Heart left ventricle (tissue), 16 donors: ENCODE measurements around the gene AP1S2. TPM values are rescaled to one million over a fixed set of nuclear protein-coding genes. Genes with fewer than 3 reads are reported as not detected.

Experiments used
- ATAC-seq, 4 donors: fragments of 200-7000 bp; cut with Tn5 transposase; one replicate each; pipeline ENCODE4 v1.9.1; 2020 to 2022; ENCODE audit warnings: moderate library complexity in 4 of 4, mild to moderate bottlenecking in 3 of 4, moderate number of reproducible peaks in 1 of 4
- DNase-seq, 5 donors: peaks; one replicate each; pipeline ENCODE4 v3.0.0-alpha.2; 2020
- H3K27ac ChIP-seq, 12 donors: fragments of 200-600 bp; sonication (generic) in 4 of 12; one replicate each; pipeline versions ENCODE4 v1.5.0 to v1.8.0; 2016 to 2022; ENCODE audit warnings: mild to moderate bottlenecking in 2 of 12
- H3K27me3 ChIP-seq, 9 donors: fragments of 200-600 bp; sonication (generic) in 2 of 9; one replicate each; pipeline versions ENCODE4 v1.5.1 to v1.8.0; 2016 to 2022; ENCODE audit warnings: mild to moderate bottlenecking in 3 of 9
- H3K36me3 ChIP-seq, 9 donors: fragments of 200-600 bp; sonication (generic) in 2 of 9; one replicate each; pipeline versions ENCODE4 v1.5.0 to v1.8.0; 2018 to 2022; ENCODE audit warnings: mild to moderate bottlenecking in 2 of 9
- H3K4me1 ChIP-seq, 12 donors: fragments of 200-600 bp; sonication (generic) in 4 of 12; one replicate each; pipeline versions ENCODE4 v1.5.0 to v1.8.0; 2016 to 2022; ENCODE audit warnings: mild to moderate bottlenecking in 3 of 12
- H3K4me3 ChIP-seq, 12 donors: fragments of 200-600 bp; sonication (generic) in 4 of 12; one replicate each; pipeline versions ENCODE4 v1.5.0 to v1.8.0; 2017 to 2022; ENCODE audit warnings: mild to moderate bottlenecking in 9 of 12, moderate library complexity in 4 of 12
- H3K9me3 ChIP-seq, 12 donors: fragments of 200-600 bp; sonication (generic) in 4 of 12; one replicate each; pipeline versions ENCODE4 v1.5.0 to v1.8.0; 2016 to 2022; ENCODE audit warnings: mild to moderate bottlenecking in 1 of 12
- CTCF ChIP-seq, 12 donors: fragments of 200-600 bp; sonication (generic) in 4 of 12; IDR thresholded peaks; one replicate each; pipeline versions ENCODE4 v1.5.0 to v1.8.0; 2018 to 2022; ENCODE audit warnings: antibody characterized with exemption in 12 of 12, mild to moderate bottlenecking in 5 of 12
- POLR2A ChIP-seq, 2 donors: fragments of 450-650 bp; IDR thresholded peaks; one replicate each; pipeline ENCODE4 v1.6.1; 2017; ENCODE audit warnings: antibody characterized with exemption in 2 of 2, mild to moderate bottlenecking in 2 of 2, moderate library complexity in 2 of 2
- WGBS, 4 donors: extraction: QIAGEN DNeasy Blood & Tissue Kit in 2 of 4; methylation state at CpG; one replicate each; pipeline versions ENCODE4 v1.1.5 to v1.1.7; 2013 to 2018; 5-methylcytosine and 5-hydroxymethylcytosine counted together
- intact Hi-C, 10 donors: fragments of 100-400 bp; cut with DNase I; formaldehyde crosslinking; loops; one replicate each; pipeline versions ENCODE4 v1.11.1 to v1.14.2; 2022
- polyA plus RNA-seq, 2 donors: library from polyadenylated mRNA; stranded (reverse); fragments of 200-250 nt; gene quantifications; one replicate each; pipeline ENCODE4 v1.2.3, GENCODE V29; 2013
- total RNA-seq, 9 donors: library from RNA; depleted of rRNA in 2 of 9; stranded (reverse); fragments of >200 nt in 2 of 9; fragmentation: NEBNext Ultra II Directional in 3 of 9; extraction: Animal tissue kit (Norgen Biotek cat#: 25700) in 3 of 9; gene quantifications; one replicate each; pipeline versions ENCODE4 v1.1.0 to v1.2.4, GENCODE V29; 2016 to 2023
- donor health status: ischemic (EF 13 %, LVEDD 7.1; RV severe dilation, severe dysfunction).
- donor health status: healthy with polysubstance abuse.
- donor health status: DM: no; HTN: yes; CAD: no.
- donor health status: DM: no; HTN: no; CAD: no.
- donor health status: ischemic (EF 25% LVEDD 6.9; RV normal size, moderate dysfunction).
- donor health status: ischemic (EF 25% LVEDD 5.7; RV mildly dilated, moderate dysfunction).
- donor health status: healthy.
- donor health status: DM: yes; HTN: yes; CAD: no.
- donor health status: ischemic (EF 35%, LVEDD 5.7; RV mildly dilated, moderate dysfunction).
- donor health status: nonischemic (EF 11% LVEDD 7.7; RV severe dilation, severe dysfunction).
- donor health status: DM: yes; HTN: yes; CAD: no.
- donor health status: PGD.
- donor health status: ischemic (EF 29% LVEDD 5.4; RV normal size, mild dysfunction).
- donor health status: nonischemic (EF 23%, LVEDD 6.1; RV moderate dilation, normal function).

The AP1S2 gene
- total and polyA plus RNA-seq, 11 donors: 67.4 to 267 (median 136) TPM

- 60 to 92% (median 82%) methylated on average over 4 of the region's 4 CpGs for whole genome bisulfite sequencing, 4 donors
- no peak for TF ChIP-seq POLR2A (IDR thresholded peaks at IDR 0.05)
- TF ChIP-seq CTCF (IDR thresholded peaks at IDR 0.05): no peak
- peaks cover 0 to 78% (median 20%) of the 10 kb centered on the region in 9 donors for H3K36me3 ChIP-seq
Measured at GRCh38 chrX:15797707-15798106, 56.9 kb downstream of the AP1S2 start.

GRCh38 chrX:15790769-15791290 is 63.8 kb downstream of the AP1S2 start:
- ATAC-seq (peak in 2 of 4 donors; percentile 34 to 35), DNase-seq (no peak)
- Histone ChIP-seq H3K27me3 (no peaks in the 10 kb centered on the region), H3K4me1 (peaks cover 0 to 45% (median 4%) of the 10 kb centered on the region in 12 donors), H3K36me3 (peaks cover 0 to 31% (median 5%) of the 10 kb centered on the region in 9 donors), H3K9me3 (no peaks in the 10 kb centered on the region), H3K4me3 (peak overlapping the region; percentile 62 to 96 (median 75)), H3K27ac (peak overlapping the region; percentile 44 to 95 (median 80))
- intact Hi-C loops: loop anchor here in 4 of 10 donors (5.0 to 10.0 kb wide), 4 partner anchors 64 to 106 kb away; partner anchors contain the start of gene AP1S2 (in 1 of the 4)
- WGBS, 4 donors: 1 to 3% (median 2%) methylated on average over 15 of the region's 15 CpGs
- TF ChIP-seq POLR2A (IDR thresholded peaks at IDR 0.05): no peak
- TF ChIP-seq CTCF (IDR thresholded peaks at IDR 0.05): no peak

More at GRCh38 chrX:15797707-15798106, 56.9 kb downstream of the AP1S2 start:
- no peak overlapping the region for H3K4me3 ChIP-seq
- no peaks in the 10 kb centered on the region for H3K9me3 ChIP-seq
- peaks cover 0 to 9% (median 0%) of the 10 kb centered on the region in 12 donors for H3K4me1 ChIP-seq
- intact Hi-C loops: loop anchor here in 3 of 10 donors (10.0 kb wide), 3 partner anchors 57 to 113 kb away; partner anchors contain the start of gene AP1S2 (in 1 of the 3)
- H3K27me3 ChIP-seq: no peaks in the 10 kb centered on the region
- H3K27ac ChIP-seq: no peak overlapping the region
- no peak for ATAC-seq
- DNase-seq: no peak

DNA sequence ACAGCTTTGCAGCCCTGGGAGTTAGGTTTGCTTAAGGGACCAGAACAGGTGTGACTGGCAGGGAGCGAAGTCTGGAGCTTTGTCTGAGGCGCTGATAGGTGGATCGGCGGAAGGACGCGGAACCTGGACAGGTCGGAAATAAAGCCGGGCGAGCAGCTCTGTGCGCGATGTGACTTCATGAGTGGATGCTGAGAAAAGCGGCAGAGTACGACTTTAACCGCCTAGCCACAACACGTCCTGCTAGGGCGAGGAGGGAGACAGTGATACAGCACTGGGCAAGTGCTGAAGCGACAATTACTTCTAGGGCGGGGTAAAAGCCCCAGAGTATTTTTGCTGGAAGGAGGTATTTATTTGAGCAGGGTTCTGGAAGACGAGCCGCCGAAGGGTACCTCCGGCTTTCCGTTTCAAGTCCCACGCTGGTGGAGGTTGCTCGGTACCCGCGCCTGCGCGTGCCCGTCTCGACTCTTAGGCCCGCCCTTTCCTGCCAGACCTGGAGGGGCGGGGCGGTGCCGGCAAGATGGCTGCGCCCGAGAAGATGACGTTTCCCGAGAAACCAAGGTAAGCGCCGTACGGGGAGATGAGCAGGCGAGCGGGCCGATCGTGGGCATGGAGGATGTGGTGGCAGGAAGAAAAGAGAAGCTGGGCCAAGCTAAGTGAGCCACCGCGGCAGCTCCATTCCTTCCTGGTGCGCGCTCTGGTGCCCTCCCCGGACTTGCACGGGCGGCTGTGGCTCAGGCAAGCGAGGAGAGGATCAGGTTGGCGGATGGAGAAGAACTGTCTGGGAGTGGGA is 64.4 kb downstream of the AP1S2 start, which contains the start of gene ZRSR2:
Gene ZRSR2 (plus strand): TSS at position 506 of the 790 bp plus-strand sequence. CDS start 12 bp downstream, at position 518.
- TF ChIP-seq POLR2A (IDR thresholded peaks at IDR 0.05): no peak
- TF ChIP-seq CTCF (IDR thresholded peaks at IDR 0.05): no peak
- H3K27me3 ChIP-seq: no peaks in the 10 kb centered on the region
- ATAC-seq (peak; percentile 96 to 99 (median 99)), DNase-seq (peak; percentile 77 to 90 (median 87))
- intact Hi-C loops: loop anchor here in 4 of 10 donors (5.0 to 10.0 kb wide), 4 partner anchors 65 to 105 kb away; partner anchors contain the start of gene AP1S2 (in 1 of the 4)
- no peaks in the 10 kb centered on the region for H3K9me3 ChIP-seq
- peaks cover 0 to 45% (median 4%) of the 10 kb centered on the region in 12 donors for H3K4me1 ChIP-seq
- peak within 1 kb of the TSS; percentile 62 to 96 (median 75) for H3K4me3 ChIP-seq
- 0 to 1% (median 1%) methylated on average over 54 to 55 of the region's 55 CpGs for WGBS, 4 donors
- H3K36me3 ChIP-seq: peaks cover 0 to 26% (median 5%) of the 10 kb centered on the region in 9 donors
- H3K27ac ChIP-seq: peak within 1 kb of the TSS; percentile 44 to 95 (median 80)

DNA sequence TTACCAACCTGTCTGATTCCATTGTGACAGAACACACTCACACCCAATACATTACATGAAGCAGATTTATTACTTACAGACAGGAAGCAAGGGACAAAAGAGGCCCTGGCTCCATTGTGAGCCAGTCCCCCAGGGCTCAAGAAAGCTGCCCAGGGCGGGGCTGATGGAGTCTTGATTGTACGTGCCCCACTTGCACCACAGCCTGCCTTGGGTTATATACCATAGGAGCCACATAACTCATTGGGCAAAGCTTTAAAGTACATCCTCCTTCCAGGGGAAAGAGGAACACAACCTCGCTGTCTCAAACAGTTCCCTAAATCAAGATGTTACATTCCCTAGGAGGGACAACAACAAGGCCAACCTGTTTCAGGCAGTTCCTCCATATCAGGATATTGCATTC is 67.7 kb downstream of the AP1S2 start:
- DNase-seq (no peak), ATAC-seq (no peak)
- H3K4me1 ChIP-seq: peaks cover 0 to 28% (median 4%) of the 10 kb centered on the region in 12 donors
- peaks cover 0 to 28% (median 13%) of the 10 kb centered on the region in 9 donors for H3K36me3 ChIP-seq
- no peaks in the 10 kb centered on the region for H3K9me3 ChIP-seq
- TF ChIP-seq CTCF (IDR thresholded peaks at IDR 0.05) (no peak), POLR2A (IDR thresholded peaks at IDR 0.05) (no peak)
- no peak overlapping the region for H3K4me3 ChIP-seq
- peaks cover 0 to 3% (median 0%) of the 10 kb centered on the region in 9 donors for H3K27me3 ChIP-seq
- H3K27ac ChIP-seq: peak overlapping the region in 1 of 12 donors; percentile 19
- WGBS, 4 donors: 68 to 83% (median 73%) methylated on average over 3 of the region's 3 CpGs
- intact Hi-C loops: no loop called here
